ENCODE data around the gene AGBL3.
"Not testable (repeated sequence)": the region's sequence is repeated elsewhere in the genome, so short reads cannot be mapped to it uniquely, and the experiment has no call there.

DNA sequence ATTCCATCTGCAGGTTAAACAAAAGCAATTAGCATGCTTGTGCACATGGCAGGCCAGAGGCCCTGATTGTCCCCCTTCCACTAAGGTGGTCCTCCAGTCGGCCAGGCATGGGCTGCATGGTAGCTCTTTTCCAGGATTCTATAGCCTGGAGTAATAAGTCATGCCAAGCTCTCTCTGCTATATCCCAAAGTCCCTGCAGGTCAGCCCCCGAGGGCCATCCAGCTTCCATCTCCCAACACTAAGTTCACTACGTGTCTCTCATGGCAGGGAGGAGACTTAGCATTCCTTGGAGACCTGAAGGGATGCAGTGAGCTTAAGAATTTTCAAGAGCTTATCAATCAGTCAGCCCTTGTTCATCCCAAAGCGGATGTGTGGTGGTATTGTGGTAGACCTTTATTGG lies 187.6 kb downstream of the AGBL3 start:
- TF ChIP-seq, protein P1, sequence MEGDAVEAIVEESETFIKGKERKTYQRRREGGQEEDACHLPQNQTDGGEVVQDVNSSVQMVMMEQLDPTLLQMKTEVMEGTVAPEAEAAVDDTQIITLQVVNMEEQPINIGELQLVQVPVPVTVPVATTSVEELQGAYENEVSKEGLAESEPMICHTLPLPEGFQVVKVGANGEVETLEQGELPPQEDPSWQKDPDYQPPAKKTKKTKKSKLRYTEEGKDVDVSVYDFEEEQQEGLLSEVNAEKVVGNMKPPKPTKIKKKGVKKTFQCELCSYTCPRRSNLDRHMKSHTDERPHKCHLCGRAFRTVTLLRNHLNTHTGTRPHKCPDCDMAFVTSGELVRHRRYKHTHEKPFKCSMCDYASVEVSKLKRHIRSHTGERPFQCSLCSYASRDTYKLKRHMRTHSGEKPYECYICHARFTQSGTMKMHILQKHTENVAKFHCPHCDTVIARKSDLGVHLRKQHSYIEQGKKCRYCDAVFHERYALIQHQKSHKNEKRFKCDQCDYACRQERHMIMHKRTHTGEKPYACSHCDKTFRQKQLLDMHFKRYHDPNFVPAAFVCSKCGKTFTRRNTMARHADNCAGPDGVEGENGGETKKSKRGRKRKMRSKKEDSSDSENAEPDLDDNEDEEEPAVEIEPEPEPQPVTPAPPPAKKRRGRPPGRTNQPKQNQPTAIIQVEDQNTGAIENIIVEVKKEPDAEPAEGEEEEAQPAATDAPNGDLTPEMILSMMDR (IDR thresholded peaks at IDR 0.05; ENCODE audit: insufficient read depth, low read depth, low read length), result not testable (repeated sequence)
- TF ChIP-seq EZH2 (IDR thresholded peaks at IDR 0.05; ENCODE audit: insufficient read depth, low read length), result not testable (repeated sequence)

All from astrocyte (in vitro differentiated cells and primary cell).